Endothelial cell of umbilical vein (primary cell): ENCODE results near the gene LZTS2. TPM values are rescaled to one million over a fixed set of nuclear protein-coding genes. Genes with fewer than 3 reads are reported as not detected.

Experiments used
- BruUV-seq: library from RNA; stranded (reverse); fragments of 400-500 nt; replicated peaks from 2 replicates; lab custom pipeline; 2021; lab: Mats Ljungman, UMichigan
- CTCF ChIA-PET: fragments of 300-600, 350-600 bp; sonication (Branson Sonifier 250); formaldehyde crosslinking; loops from one replicate; lab custom pipeline; 2021; ENCODE audit warnings: antibody characterized with exemption, inconsistent platforms; lab: Charles Lee
- POLR2A ChIA-PET: fragments of 300-600, 350-600 bp; sonication (Branson Sonifier 250); formaldehyde crosslinking; loops from one replicate; lab custom pipeline; 2021; ENCODE audit warnings: antibody characterized with exemption, inconsistent platforms; lab: Charles Lee
- DNase-seq: peaks from one replicate; pipeline ENCODE4 v3.0.0-alpha.2; 2011; ENCODE audit warnings: low read depth, low spot score
- FAIRE-seq: peaks from 2 replicates; lab custom pipeline; 2011; peaks lifted over from hg19 to GRCh38; lab: Jason Lieb, UNC
- H2AFZ ChIP-seq: 2 replicates; pipeline ENCODE4 v1.6.0; 2012; ENCODE audit warnings: low read depth, low read length, control low read depth, inconsistent platforms
- H3K27ac ChIP-seq: 2 replicates; pipeline ENCODE4 v1.5.1; 2011; ENCODE audit warnings: low read depth, mild to moderate bottlenecking, control low read depth, low read length, moderate library complexity; ENCODE audit not compliant: insufficient read depth
- H3K27me3 ChIP-seq, 2 experiments: 2 replicates each; pipeline versions ENCODE4 v1.6.0 to v1.6.1; 2011; ENCODE audit warnings: low read length in 2 of 2, mixed read lengths in 1 of 2; ENCODE audit not compliant: control insufficient read depth in 2 of 2, insufficient read depth in 2 of 2
- H3K36me3 ChIP-seq, 2 experiments: 2 replicates in 1 of 2; 3 replicates in 1 of 2; pipeline ENCODE4 v1.5.1; 2011; ENCODE audit warnings: low read length in 2 of 2, mild to moderate bottlenecking in 1 of 2, moderate library complexity in 1 of 2; ENCODE audit not compliant: control insufficient read depth in 2 of 2, insufficient read depth in 2 of 2; ENCODE audit errors: extremely low read depth in 1 of 2
- H3K4me1 ChIP-seq: 3 replicates; pipeline ENCODE4 v1.5.1; 2011; ENCODE audit warnings: mild to moderate bottlenecking, low read length; ENCODE audit not compliant: control insufficient read depth, insufficient read depth; ENCODE audit errors: extremely low read depth
- H3K4me2 ChIP-seq: 2 replicates; pipeline ENCODE4 v1.6.1; 2011; ENCODE audit warnings: low read length, control low read depth, mixed read lengths; ENCODE audit not compliant: insufficient read depth
- H3K4me3 ChIP-seq, 3 experiments: fragments of 200-600 bp in 1 of 3; sonication (generic), shearing (Covaris generic) in 1 of 3; replicated peaks in 1 of 3; 2 replicates each; pipeline ENCODE4 v1.5.1; 2011 to 2016; ENCODE audit warnings: control low read depth in 3 of 3, low read length in 3 of 3, mild to moderate bottlenecking in 2 of 3, inconsistent platforms in 1 of 3, low read depth in 1 of 3, moderate library complexity in 1 of 3; ENCODE audit not compliant: insufficient read depth in 1 of 3
- H3K79me2 ChIP-seq: 2 replicates; pipeline ENCODE4 v1.6.0; 2012; ENCODE audit warnings: low read length, inconsistent platforms; ENCODE audit not compliant: control insufficient read depth, insufficient read depth
- H3K9ac ChIP-seq: replicated peaks from 2 replicates; pipeline ENCODE3; 2011; ENCODE audit warnings: low read length, control low read depth; ENCODE audit not compliant: insufficient read depth; ENCODE audit errors: extremely low read depth
- H3K9me1 ChIP-seq: replicated peaks from 3 replicates; pipeline ENCODE4 v1.6.0; 2011; ENCODE audit warnings: mild to moderate bottlenecking, low read length; ENCODE audit not compliant: control insufficient read depth, insufficient read depth; ENCODE audit errors: extremely low read depth
- H3K9me3 ChIP-seq: replicated peaks from 2 replicates; pipeline ENCODE4 v1.5.1; 2012; ENCODE audit warnings: low read length, inconsistent platforms; ENCODE audit not compliant: control insufficient read depth, insufficient read depth
- H4K20me1 ChIP-seq: replicated peaks from 2 replicates; pipeline ENCODE3; 2011; ENCODE audit warnings: mild to moderate bottlenecking, low read length; ENCODE audit not compliant: control insufficient read depth, insufficient read depth; ENCODE audit errors: extremely low read depth
- FOS ChIP-seq: IDR thresholded peaks from 2 replicates; pipeline ENCODE4 v1.6.1; 2011; ENCODE audit warnings: mild to moderate bottlenecking, low read length, moderate library complexity, borderline replicate concordance; ENCODE audit not compliant: insufficient read depth
- POLR2A ChIP-seq: IDR thresholded peaks from 2 replicates; pipeline ENCODE4 v1.6.1; 2012; ENCODE audit warnings: low read depth, mild to moderate bottlenecking, control low read depth, low read length
- POLR2AphosphoS5 ChIP-seq: IDR thresholded peaks from 2 replicates; pipeline ENCODE4 v1.6.1; 2012; ENCODE audit warnings: low read depth, mild to moderate bottlenecking, control low read depth, low read length, moderate library complexity; ENCODE audit not compliant: insufficient read depth
- dilution Hi-C: fragments of 300-500 bp; cut with MboI; formaldehyde crosslinking; loops from one replicate; pipeline ENCODE4 v1.15.0; 2019; ENCODE audit warnings: low sequenced_read_pairs; ENCODE audit not compliant: extremely low pct_ligation_motif_present
- intact Hi-C: fragments of 100-400 bp; cut with micrococcal nuclease; formaldehyde crosslinking; loops from one replicate; pipeline ENCODE4 v1.10.0; 2022
- polyA plus RNA-seq, 4 experiments: library from polyadenylated mRNA; depleted of rRNA in 3 of 4; stranded (reverse) in 3 of 4; unstranded in 1 of 4; fragments of >200 nt; gene quantifications; 2 replicates each; pipeline versions ENCODE4 v1.2.1 to v1.2.3, GENCODE V29; 2011 to 2012; ENCODE audit warnings: missing spikeins in 1 of 4
- total RNA-seq: library from RNA; stranded (reverse); gene quantifications from 2 replicates; pipeline ENCODE4 v1.2.3, GENCODE V29; 2021
- TF ChIP-seq, protein P1 (sequence below), 2 donors: IDR thresholded peaks; 1 replicate in 1 of 2; 2 replicates in 1 of 2; pipeline ENCODE4 v1.5.1; 2011; ENCODE audit warnings: low read length in 2 of 2, mild to moderate bottlenecking in 2 of 2, moderate library complexity in 2 of 2, control low read depth in 1 of 2, inconsistent platforms in 1 of 2, low read depth in 1 of 2; ENCODE audit not compliant: insufficient read depth in 1 of 2; ENCODE audit errors: extremely low read depth in 1 of 2

The LZTS2 gene
- total and polyA plus RNA-seq, 2 donors (not counting 3 experiments of a cell fraction or from before 2014, with no cell fraction given) = 70.8 to 79.5 TPM

GRCh38 chr10:101054351-101054750, 54.7 kb downstream of the LZTS2 start:
- H4K20me1 ChIP-seq = no peaks in the 10 kb centered on the region
- ChIA-PET POLR2A (no interaction called here), CTCF (interaction anchor here (9.9 kb wide), 1 partner anchor 9 kb away, joined by 290 read pairs; the partner anchor contains the start of gene KAZALD1)
- dilution Hi-C loops (no loop called here), intact Hi-C loops (no loop called here)
- H3K9me3 ChIP-seq = no peaks in the 10 kb centered on the region
- no peaks in the 10 kb centered on the region for H3K79me2 ChIP-seq
- DNase-seq (no peak), FAIRE-seq (no peak)
- H3K27ac ChIP-seq = no peak overlapping the region
- peaks cover 6 to 7% of the 10 kb centered on the region in 2 experiments for H3K27me3 ChIP-seq
- H2AFZ ChIP-seq = no peak overlapping the region
- no peak overlapping the region for H3K9ac ChIP-seq
- no peak overlapping the region for H3K4me3 ChIP-seq
- H3K9me1 ChIP-seq = no peaks in the 10 kb centered on the region
- no TSS peak for BruUV-seq
- peaks cover 1% of the 10 kb centered on the region for H3K4me1 ChIP-seq
- H3K4me2 ChIP-seq = no peak overlapping the region
- no peaks in the 10 kb centered on the region for H3K36me3 ChIP-seq
- no peak for TF ChIP-seq POLR2AphosphoS5
- no peak for TF ChIP-seq POLR2A
- TF ChIP-seq, protein P1, sequence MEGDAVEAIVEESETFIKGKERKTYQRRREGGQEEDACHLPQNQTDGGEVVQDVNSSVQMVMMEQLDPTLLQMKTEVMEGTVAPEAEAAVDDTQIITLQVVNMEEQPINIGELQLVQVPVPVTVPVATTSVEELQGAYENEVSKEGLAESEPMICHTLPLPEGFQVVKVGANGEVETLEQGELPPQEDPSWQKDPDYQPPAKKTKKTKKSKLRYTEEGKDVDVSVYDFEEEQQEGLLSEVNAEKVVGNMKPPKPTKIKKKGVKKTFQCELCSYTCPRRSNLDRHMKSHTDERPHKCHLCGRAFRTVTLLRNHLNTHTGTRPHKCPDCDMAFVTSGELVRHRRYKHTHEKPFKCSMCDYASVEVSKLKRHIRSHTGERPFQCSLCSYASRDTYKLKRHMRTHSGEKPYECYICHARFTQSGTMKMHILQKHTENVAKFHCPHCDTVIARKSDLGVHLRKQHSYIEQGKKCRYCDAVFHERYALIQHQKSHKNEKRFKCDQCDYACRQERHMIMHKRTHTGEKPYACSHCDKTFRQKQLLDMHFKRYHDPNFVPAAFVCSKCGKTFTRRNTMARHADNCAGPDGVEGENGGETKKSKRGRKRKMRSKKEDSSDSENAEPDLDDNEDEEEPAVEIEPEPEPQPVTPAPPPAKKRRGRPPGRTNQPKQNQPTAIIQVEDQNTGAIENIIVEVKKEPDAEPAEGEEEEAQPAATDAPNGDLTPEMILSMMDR (IDR thresholded peaks at IDR 0.05; ENCODE audit: extremely low read depth in 1 of 2, insufficient read depth in 1 of 2, low read depth in 1 of 2, low read length in 2 of 2) = no peak

DNA sequence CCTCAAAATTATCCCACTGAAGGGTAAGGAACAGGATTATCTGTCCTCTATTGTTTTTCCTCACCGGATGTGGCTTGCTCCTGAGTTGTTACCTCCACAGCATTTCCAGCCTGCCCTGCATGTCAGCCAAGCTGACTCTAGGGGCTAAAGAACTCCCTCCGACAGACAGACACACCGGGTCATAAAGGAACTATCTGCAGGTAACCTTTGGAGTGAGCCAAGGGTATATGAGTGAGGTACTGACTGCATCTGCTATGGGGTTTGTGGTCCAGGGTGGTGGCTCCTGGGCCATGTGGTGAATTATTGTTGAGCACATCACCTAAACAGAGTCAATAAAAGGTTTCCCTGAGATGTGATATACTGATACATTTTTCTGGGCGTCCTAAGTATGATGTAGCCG, 55.3 kb downstream of the LZTS2 start:
- no peak for FAIRE-seq
- CTCF ChIA-PET = interaction anchor here (1.0 to 9.9 kb wide), 3 partner anchors 9 to 13 kb away, joined by 3 to 290 read pairs (median 44); partner anchors contain the start of gene KAZALD1
- no peak for DNase-seq
- Histone ChIP-seq H3K4me3 (no peak overlapping the region), H3K36me3 (no peaks in the 10 kb centered on the region), H2AFZ (no peak overlapping the region), H3K27me3 (peaks cover 2 to 3% of the 10 kb centered on the region in 2 experiments), H3K4me2 (no peak overlapping the region), H3K9me1 (no peaks in the 10 kb centered on the region), H3K79me2 (no peaks in the 10 kb centered on the region), H3K27ac (no peak overlapping the region), H3K9ac (no peak overlapping the region), H4K20me1 (no peaks in the 10 kb centered on the region), H3K9me3 (no peaks in the 10 kb centered on the region), H3K4me1 (peaks cover 7% of the 10 kb centered on the region)
- no peak for TF ChIP-seq FOS
- BruUV-seq = no TSS peak
- dilution Hi-C loops (no loop called here), intact Hi-C loops (no loop called here)
- POLR2A ChIA-PET = no interaction called here
